GM19468 (cell line): ENCODE results near the gene INHBA.

ENCODE experiments used
- ATAC-seq: cut with Tn5 transposase; IDR thresholded peaks from one replicate; pipeline ENCODE4 v1.9.1; 2021; ENCODE audit warnings: mild to moderate bottlenecking, moderate library complexity, moderate number of reproducible peaks; ENCODE audit not compliant: unreplicated experiment; ENCODE audit errors: extremely low read depth

The INHBA gene

DNA sequence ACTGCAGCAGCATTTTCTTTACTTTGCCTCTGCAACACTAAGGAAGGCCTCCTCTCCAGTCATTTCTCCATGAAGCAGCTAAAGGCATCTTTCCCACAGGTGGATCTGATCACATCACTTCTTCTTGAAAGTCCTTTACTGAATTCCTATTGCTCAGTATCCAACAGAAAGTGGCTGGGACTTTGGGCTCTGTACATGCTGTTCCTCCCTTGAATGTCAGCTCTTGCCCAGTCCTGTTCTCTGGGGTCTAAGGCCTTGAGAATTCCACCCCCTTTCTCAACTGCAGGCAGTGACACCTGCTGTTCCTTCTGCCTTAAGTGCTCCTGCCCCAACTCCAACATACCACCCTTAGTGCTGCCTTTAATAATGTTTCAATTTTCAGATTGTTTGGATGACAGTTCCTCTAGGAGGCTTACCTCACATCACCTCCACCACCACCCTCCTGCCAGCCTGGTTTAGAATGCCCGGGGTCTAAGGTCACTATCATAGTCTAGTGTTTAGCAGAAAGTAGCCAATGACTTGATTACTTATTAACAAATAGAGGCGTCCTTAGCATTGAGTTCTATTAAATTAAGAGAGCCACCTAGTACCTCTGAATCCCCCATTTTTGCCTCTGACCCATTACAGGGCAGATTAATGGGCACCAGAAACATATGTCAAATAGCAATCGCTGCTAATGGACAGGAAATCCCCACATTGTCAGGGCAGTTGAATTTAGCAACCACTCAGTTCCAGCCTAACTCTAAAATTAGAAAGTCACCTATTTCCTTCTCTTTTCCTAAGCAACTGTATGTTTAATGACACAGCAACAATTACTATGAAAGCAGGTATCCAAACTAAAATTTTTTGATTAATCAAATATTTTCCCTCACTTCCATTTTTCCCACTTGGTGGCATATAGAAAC lies 11.4 kb downstream of the INHBA start:
- ATAC-seq = no peak

DNA sequence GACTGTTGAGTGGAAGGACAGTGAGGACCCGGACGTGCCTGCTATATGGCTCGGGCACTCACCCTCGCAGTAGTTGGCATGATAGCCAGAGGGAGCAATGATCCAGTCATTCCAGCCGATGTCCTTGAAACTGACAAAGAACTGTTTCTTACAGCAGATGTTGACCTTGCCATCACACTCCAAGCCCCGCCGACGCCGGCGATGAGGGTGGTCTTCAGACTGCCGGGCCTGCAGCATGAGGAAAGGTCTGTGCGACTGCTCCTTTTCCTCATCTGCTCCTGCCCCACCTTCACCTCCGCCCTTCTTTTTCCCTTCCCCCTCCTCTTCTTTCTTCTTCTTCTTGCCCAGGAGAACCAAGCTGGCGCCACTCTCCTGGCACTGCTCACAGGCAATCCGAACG lies 13.1 kb downstream of the INHBA start:
- no peak for ATAC-seq

DNA sequence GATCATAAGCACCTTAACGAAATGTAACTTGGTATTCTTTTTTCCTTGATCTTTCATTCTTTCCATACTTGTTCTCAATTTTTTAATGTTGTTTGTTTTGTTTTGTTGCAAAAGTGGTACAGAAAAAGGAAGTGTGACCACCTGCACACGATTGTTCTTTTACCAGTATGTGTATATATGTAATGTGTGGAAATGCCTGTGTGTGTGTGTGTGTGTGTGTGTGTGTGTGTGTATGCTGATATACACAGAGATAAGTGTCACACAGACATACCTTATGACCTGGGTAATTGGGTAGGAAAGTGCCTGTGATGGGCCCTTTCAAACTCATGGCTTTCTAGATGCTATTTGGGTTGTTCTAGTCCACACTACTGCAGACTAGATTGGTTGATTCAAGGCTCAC lies 14.0 kb downstream of the INHBA start:
- ATAC-seq = no peak

DNA sequence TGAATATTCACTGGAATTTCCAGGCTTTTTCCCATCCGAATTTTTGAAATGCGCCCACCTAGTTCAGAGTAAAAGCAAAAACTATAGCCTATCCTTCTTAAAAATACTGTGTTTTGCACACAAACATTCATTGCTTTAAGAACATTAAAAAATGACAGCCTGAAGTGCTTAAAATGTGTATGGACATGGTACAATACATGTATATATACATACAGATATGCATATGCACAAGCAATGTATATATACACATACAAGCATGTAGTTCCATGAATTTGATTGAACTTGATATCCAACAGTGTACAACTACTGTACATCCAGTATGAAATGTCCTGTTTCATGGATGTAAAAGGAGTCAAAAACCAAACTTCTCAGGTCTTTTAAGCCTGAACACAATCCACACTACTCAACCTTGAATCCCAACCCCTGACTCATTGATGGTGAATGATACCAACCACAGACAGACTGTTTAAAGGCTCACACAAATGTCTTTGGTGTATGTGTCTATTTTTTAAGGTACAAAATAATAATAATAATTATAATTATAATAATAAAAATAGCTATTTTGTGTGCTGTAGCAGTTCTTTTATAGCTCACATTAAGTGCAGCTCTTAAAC lies 14.8 kb downstream of the INHBA start:
- no peak for ATAC-seq

DNA sequence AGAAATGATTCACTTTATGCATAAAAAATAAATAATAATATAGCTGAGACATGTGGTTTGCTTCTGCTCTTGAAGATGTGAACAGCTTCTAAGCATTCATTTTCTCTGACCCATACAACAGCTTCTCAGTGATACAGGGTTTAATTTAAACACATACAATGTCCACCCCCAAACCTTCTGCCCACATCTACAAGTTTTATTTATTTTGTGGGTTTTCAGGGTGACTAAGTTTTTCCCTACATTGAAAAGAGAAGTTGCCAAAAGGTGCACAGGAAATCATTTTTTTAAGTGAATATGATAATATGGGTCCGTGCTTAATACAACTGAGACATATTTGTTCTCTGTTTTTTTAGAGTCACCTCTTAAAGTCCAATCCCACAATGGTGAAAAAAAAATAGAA lies 17.2 kb downstream of the INHBA start:
- no peak for ATAC-seq

DNA sequence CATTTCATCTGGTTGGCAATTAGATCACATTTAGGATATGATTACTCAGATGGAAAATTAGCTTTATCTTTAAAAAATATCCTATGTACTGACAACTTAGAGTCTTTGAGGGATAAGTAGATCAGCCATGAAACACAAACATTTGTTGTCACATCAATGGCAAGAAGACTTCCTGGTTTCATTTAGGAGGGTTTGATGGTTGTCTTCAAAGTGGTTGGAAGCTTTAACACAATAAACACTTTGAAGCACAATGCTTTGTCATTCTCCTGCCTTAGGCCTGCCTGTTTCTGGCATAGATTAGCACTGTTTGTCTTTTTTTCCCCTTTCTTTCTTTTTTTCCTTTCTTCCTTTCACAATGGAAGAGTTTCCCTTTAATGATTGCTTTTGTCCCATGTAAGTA lies 20.5 kb downstream of the INHBA start:
- ATAC-seq = no peak

DNA sequence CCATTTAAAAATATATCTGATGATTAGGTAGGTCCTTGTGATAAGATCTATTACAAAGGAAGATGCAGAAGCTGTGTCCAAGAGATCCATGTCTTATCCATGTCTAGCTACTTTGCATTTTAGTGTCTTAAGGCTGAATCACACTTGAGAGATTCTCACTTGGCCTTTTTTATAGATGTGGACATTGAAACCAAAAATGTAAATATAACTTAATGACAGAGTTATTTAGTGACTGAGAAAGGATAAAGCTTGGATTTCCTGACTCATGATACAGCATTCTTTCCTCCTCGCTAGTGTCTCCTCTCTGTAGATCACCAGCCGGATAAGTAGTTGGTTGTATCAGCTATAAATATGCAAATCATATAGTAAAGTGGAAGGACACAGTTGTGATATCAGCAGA lies 23.3 kb downstream of the INHBA start:
- no peak for ATAC-seq

DNA sequence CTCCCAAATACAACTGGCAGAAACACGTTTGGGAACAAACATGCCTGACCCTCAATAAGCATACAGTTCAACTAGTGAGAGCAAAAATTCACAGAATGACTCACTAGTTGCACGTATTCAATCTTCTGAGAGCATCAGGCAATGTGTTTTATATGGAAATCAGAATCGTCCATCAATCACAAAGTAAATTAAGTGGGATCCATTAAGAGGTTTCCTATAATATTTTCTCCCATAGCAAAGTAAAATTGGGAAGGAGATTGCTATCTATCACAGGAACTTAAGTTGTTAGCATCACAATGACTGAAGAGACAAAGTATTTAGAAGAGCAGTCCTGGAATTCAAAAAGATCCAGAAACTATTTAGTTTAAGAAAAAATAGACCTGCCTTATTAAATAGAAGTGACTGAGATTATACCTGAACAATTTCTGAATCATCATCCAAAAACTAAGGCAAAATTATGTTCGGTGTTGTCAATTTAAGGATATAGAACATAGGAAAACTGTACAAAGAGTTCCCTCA lies 28.3 kb downstream of the INHBA start:
- no peak for ATAC-seq

DNA sequence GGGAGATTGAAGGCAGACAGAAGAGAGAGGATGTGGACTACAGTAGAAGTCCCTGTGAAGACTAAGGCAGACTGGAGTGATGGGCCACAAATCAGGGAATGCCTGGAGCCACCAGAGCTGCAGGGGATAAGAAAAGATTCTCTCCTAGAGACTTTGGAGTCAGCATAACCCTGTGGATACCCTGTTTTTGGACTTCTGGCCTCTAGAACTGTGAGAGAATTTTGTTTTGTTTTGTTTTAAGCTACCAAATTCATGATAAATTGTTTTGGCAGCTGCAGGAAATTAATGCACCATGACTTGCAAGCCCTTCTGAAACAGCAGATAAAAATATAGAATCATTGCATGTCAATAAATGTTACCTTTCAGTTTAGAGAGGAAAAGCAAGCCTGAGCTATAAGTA lies 41.3 kb downstream of the INHBA start:
- ATAC-seq = no peak

DNA sequence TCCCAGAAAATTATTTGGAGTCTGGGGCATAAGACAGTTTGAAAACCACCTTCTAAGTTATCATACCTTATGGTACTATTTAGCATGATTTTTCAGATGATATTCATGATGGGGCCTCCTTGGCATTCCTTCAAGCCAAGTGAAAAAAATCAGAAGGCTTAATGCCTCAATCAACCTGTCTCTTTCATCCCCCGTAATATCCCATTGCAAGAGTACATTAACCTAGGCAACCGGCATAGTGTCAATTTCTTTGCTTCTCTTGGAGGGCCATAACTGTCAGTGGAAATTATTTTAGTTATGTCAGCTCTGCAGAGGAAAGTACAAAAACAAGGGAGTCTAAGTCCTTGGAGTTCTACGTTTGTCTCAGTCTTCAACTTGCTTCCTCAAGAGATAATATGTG lies 43.4 kb downstream of the INHBA start:
- ATAC-seq = no peak

DNA sequence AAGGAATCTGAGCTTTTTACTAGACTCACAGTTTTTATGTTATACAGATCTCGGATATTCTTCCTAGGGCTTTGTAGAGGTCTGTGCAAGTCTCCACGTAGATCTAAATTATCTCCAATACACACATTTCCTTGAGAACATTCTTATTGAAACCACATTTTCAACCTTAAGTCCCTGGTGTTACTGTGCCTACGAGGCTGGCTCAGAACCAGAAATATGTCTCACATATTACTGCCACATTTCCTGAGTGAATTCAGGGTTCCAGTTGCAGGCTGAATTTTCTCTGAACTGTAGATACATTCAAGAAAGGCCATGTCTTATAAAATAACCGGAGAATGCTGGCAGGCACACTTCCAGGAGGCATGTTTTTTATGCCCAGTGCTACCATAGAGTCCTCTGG lies 46.5 kb downstream of the INHBA start:
- ATAC-seq = no peak

DNA sequence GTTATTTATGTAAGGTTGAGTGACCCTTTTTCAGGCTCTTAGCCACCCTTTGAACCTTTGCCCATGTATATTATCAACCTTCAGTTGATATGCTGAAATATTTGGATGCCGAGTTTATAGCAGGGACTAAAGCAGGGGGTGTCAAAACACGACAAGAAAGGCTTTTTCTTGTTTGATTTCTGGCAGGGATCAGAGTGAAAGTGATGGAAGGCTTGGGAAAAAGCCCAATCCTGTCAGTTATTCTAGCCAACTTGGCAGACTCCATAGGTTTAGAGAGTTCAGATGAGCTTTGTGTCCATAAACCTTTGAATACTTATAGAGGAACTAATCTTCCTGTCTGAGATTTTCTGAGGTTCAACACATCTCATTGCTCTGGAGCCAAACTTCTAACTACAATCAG lies 47.5 kb downstream of the INHBA start:
- no peak for ATAC-seq

DNA sequence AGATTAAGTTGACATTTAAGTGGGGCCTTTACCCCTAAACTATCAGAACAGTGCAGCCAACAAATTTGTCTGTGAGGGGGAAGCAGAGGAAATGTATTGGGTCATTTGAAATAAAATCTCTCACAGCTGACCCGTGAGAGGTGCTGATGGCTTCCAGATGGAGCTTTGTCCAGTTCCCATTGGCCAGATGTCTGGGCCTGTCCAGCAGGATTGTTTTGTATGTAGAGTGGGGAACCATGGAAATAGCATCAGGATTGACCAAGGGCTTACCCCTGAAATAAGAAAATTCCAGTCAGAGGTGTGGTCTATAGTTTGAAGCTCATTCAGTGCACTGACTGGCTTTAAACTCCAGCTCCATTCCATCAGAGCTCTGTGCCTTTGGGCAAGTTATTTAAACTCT lies 50.6 kb downstream of the INHBA start:
- ATAC-seq = no peak

DNA sequence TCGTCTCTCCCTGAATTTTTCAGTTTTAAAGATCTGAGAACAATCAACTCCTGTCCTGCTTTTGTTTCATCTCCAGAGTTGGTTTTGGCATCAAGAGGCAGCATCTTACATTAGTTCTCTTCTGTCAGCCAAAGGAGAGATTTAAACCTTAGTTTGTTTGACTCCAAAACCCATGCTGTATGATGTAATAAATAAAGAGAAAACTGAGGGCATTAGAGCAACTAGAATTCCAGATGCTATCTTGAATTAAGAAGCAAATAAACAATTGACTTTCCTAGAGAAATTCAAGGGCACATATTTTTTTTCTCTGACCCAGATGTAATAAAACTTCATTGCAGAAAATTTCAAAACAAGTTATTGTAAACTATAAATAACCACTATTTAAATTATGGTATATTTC lies 54.4 kb downstream of the INHBA start:
- ATAC-seq = no peak

DNA sequence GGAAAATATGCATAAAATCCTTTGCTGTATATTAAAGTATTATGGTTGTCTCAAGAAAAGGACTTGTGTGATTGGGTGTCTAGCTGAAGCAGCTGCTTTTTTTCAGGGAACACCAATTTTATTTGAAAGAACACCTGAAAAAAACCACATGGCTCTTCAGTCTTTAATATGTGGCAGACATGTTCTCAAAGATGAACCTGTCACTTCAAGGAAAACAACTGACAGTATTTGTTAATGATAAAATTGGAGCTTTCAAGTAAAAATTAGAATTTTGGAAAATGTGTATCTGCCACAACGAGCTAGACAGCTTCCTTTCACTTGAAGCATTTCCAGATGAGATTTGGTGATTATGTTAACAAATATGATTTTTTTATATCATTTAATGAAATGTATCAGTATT lies 59.3 kb downstream of the INHBA start:
- ATAC-seq = no peak

DNA sequence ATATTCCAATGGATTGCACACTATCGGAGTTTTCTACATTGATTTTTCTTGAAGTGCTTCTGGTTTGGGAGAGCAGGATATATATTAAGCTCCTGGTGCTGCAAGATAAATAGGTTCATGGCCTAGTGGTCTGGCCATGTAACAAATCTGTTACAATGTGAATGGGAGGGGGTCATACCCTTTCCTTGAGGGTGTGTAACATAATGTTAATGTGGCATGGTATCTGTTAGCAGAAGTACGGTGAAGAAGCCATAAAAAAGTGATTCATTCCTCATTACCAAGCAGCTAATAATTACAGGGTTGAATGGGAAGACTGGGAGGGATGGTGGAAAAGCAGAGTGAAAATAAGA lies 61.2 kb downstream of the INHBA start:
- ATAC-seq = no peak

DNA sequence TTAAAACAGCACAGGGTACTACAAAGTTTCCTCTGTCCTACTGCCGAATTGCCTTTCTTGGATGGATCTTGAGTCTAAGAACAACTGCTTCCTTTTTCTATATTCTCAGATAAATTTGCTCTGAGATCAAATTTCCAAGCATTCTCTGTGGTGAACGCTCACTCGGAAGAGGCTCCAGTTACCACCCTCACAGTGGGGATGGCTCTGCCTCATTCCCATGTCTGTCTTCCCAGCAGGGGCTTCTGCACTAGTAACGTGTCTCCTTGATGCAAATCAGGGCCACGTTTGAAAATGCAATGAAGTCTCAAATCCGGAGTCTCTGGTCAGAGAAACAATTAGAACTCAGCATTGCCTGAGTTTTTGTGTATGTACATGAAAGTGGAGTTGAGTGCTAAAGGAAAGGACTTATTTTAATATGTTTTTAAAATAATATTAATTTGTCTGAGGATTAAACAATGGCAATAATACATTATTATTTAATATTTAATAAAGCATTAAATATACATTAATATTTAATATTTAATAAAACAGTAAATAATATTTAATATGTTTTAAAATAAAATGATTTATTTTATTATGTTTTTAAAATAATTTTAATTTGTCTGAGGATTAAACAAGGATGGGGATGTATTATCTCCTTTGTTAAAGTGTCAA lies 61.8 kb downstream of the INHBA start:
- ATAC-seq = no peak

DNA sequence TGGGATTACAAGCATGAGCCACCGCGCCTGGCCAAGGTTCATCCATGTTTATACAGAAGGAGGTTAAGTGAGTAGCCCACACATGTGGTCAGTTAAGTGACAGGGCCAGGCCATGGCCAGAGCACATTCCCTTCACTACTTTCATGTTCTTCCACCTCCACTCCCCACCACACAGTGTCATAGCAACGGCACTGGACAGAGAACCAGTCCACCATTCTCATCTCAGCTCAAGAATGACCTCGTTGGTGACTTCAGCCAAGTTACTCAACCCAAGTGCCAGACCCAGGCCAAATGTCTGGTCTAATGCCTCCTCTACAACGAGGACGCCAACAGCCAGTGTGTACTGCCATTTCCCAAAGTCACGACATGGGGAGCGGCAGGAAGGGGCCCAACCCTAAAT lies 62.4 kb downstream of the INHBA start:
- ATAC-seq = no peak

DNA sequence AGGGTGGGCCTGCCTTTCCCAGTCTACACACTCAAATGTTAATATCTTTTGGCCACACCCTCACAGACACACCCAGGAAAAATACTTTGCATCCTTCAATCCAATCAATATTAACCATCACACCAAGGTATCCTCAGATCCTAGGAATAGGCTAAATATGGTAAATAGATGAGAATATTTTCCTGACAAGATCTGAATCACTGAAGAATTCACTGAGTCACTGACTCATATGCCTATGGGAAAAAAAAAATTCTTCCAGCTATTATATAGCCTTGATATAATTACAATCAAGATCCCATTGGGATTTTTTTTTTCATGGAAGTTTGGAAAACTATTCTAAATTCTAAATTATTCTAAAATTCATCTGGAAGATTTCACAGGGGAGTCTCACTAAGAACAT lies 65.8 kb downstream of the INHBA start:
- ATAC-seq = no peak
